ENCODE results near the gene PRKCH.

PRKCH gene

DNA sequence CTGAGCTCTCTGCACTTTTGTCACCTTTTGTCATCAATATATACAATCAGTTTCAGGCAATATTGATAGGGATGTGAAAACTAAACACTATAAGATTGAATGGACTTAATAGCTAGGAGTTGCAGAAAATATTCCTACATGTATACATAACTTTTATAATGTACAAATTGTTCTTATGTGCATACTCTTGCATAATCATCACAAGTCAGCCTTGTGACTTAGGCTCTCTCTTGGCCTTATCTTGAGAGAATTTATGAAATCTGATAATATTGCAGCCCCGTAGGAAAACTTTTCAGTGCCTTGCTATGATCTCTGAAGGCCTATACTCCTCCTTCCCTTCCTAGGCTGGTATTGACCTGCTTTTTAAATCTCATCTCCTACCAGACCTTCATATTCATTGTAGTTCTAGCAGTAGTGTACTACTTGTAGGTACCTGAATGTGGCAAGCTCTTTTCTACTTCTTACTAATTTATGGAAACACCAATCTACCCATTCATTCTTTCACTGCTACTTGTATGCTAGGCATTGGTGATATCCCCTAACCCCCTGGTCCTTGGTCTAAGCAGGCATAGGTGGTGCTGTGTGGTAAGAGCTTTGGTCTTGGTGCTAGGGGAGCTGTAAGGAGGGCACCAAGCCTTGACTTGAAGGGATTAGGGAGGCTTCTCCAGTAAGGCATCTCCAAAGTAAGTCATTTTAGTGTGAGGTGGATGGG is 100.0 kb downstream of the PRKCH start:
- FAIRE-seq (no peak), DNase-seq (ENCODE audit: insufficient read length, low spot score) (no peak)
- TF ChIP-seq POLR2A (IDR thresholded peaks at IDR 0.05; ENCODE audit: low read depth, low read length) = no peak

DNA sequence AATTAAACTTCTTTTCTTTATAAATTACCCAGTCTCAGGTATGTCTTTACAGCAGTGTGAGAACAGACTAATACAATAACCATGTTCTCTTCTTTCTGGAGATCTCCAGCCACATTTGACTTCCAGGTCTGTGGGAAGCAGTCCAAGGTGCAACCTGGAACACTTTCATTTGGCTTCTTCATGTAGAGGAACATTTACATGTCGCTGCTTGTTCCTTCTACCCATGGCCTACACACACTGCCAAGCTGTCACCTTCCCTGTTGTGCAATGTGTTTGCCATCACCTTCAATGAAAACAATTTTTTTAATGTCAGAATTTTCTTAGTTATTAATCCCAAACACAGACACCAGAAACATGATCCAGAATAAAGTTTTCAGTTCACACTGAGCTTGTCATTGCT is 104.7 kb downstream of the PRKCH start:
- peak; percentile 33 for FAIRE-seq
- TF ChIP-seq TAF1 (IDR thresholded peaks at IDR 0.05; ENCODE audit: low read depth, low read length) = no peak
- no peak for TF ChIP-seq POU2F2 (IDR thresholded peaks at IDR 0.05; ENCODE audit: low read depth, low read length)
- no peak for TF ChIP-seq POLR2A (IDR thresholded peaks at IDR 0.05; ENCODE audit: low read depth, low read length)
- no peak for TF ChIP-seq POLR2AphosphoS5 (IDR thresholded peaks at IDR 0.05; ENCODE audit: low read depth, low read length)
- TF ChIP-seq SPI1 (IDR thresholded peaks at IDR 0.05; ENCODE audit: low read depth, low read length) = no peak
- TF ChIP-seq PAX5 (IDR thresholded peaks at IDR 0.05; ENCODE audit: insufficient read depth, low read length, severe bottlenecking) = no peak
- DNase-seq (ENCODE audit: insufficient read length, low spot score) = no peak

- DNase-seq (ENCODE audit: insufficient read length, low spot score) (no peak), FAIRE-seq (no peak)
- TF ChIP-seq PAX5 (IDR thresholded peaks at IDR 0.05; ENCODE audit: insufficient read depth, low read length, severe bottlenecking) (no peak), POU2F2 (IDR thresholded peaks at IDR 0.05; ENCODE audit: low read depth, low read length) (no peak), SPI1 (IDR thresholded peaks at IDR 0.05; ENCODE audit: low read depth, low read length) (no peak), POLR2AphosphoS5 (IDR thresholded peaks at IDR 0.05; ENCODE audit: low read depth, low read length) (no peak), POLR2A (IDR thresholded peaks at IDR 0.05; ENCODE audit: low read depth, low read length) (no peak), TAF1 (IDR thresholded peaks at IDR 0.05; ENCODE audit: low read depth, low read length) (no peak)
Measured at GRCh38 chr14:61428261-61428660, 106.9 kb downstream of the PRKCH start.

DNA sequence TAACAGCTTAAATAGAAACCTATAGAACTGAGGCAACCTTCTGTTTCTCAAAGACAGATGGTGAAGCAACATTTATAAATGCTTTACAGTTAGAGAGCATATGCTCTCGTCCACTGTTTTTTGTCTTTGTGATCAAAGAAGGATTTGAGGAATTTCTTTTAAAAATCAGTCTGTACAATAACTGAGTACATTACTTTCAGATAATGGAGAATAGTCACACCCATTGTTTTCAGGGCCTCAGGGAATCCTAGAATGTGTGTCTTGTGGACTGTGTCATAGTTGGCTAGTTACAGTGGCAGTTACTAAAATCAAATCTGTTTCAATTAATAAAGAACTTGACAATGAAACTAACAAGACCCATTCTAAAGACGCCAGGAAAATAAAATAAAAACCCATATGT is 107.9 kb downstream of the PRKCH start:
- FAIRE-seq = no peak
- TF ChIP-seq POLR2AphosphoS5 (IDR thresholded peaks at IDR 0.05; ENCODE audit: low read depth, low read length) (no peak), PAX5 (IDR thresholded peaks at IDR 0.05; ENCODE audit: insufficient read depth, low read length, severe bottlenecking) (no peak), POU2F2 (IDR thresholded peaks at IDR 0.05; ENCODE audit: low read depth, low read length) (no peak), POLR2A (IDR thresholded peaks at IDR 0.05; ENCODE audit: low read depth, low read length) (no peak), SPI1 (IDR thresholded peaks at IDR 0.05; ENCODE audit: low read depth, low read length) (no peak), TAF1 (IDR thresholded peaks at IDR 0.05; ENCODE audit: low read depth, low read length) (no peak)
- no peak for DNase-seq (ENCODE audit: insufficient read length, low spot score)

DNA sequence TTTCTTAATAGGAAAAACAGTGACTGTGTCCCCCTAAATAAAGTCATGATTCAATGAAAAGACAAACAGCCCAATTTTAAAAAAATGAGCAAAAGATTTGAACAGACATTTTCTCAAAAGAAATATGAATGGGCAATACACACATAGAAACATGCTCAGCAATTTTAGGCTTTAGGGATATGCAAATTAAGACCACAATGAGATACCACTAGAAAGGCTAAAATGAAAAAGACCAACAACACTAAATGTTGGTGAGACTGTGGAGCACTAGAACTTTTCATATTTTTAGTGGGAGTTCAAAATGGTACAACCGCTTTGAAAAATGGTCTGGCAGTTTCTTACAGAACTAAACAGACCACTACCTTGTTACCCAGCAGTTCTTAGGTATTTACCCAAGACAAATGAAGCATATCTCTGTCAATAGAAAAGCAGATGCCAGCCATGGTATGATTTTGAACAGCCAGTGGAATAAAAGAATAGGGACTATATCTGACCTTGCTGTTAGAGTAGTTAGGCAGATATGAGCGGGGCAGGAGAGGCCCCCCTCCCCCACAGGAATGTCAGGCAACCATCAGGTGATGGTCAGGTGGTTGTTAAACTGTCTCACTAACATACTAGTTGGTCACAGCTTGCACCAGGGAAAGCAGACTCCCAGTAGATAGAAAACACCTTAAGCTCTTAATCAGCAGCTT is 108.8 kb downstream of the PRKCH start:
- FAIRE-seq = no peak
- TF ChIP-seq POU2F2 (IDR thresholded peaks at IDR 0.05; ENCODE audit: low read depth, low read length) (no peak), PAX5 (IDR thresholded peaks at IDR 0.05; ENCODE audit: insufficient read depth, low read length, severe bottlenecking) (no peak), SPI1 (IDR thresholded peaks at IDR 0.05; ENCODE audit: low read depth, low read length) (no peak), TAF1 (IDR thresholded peaks at IDR 0.05; ENCODE audit: low read depth, low read length) (no peak), POLR2A (IDR thresholded peaks at IDR 0.05; ENCODE audit: low read depth, low read length) (no peak), POLR2AphosphoS5 (IDR thresholded peaks at IDR 0.05; ENCODE audit: low read depth, low read length) (no peak)
- no peak for DNase-seq (ENCODE audit: insufficient read length, low spot score)

DNA sequence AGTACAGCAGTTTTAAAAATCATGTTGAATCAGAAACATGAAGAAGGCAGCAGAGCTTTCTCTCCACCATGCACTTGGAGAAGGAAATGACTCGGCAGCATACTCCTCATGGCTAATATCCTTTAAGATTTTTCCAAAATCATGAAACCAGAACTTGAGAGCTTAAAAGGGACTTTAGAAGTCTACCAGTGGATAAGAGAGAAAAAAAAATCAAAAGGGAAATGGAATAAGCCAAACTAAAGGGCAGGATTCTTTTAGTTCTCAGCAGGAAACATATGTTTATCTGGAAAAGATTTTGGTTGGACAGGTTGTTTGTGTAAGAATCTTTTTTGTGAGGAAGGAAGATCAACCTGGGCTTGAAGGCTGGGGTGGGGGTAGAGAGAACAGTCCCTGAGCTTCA is 111.8 kb downstream of the PRKCH start:
- FAIRE-seq (no peak), DNase-seq (ENCODE audit: insufficient read length, low spot score) (no peak)
- no peak for TF ChIP-seq POLR2A (IDR thresholded peaks at IDR 0.05; ENCODE audit: low read depth, low read length)
- TF ChIP-seq SPI1 (IDR thresholded peaks at IDR 0.05; ENCODE audit: low read depth, low read length) = no peak
- TF ChIP-seq POU2F2 (IDR thresholded peaks at IDR 0.05; ENCODE audit: low read depth, low read length) = no peak
- no peak for TF ChIP-seq POLR2AphosphoS5 (IDR thresholded peaks at IDR 0.05; ENCODE audit: low read depth, low read length)
- no peak for TF ChIP-seq PAX5 (IDR thresholded peaks at IDR 0.05; ENCODE audit: insufficient read depth, low read length, severe bottlenecking)
- no peak for TF ChIP-seq TAF1 (IDR thresholded peaks at IDR 0.05; ENCODE audit: low read depth, low read length)

GRCh38 chr14:61433828-61434227 is 112.4 kb downstream of the PRKCH start:
- DNase-seq (ENCODE audit: insufficient read length, low spot score) = no peak
- FAIRE-seq = no peak
- no peak for TF ChIP-seq TAF1 (IDR thresholded peaks at IDR 0.05; ENCODE audit: low read depth, low read length)
- no peak for TF ChIP-seq POLR2A (IDR thresholded peaks at IDR 0.05; ENCODE audit: low read depth, low read length)
- TF ChIP-seq POLR2AphosphoS5 (IDR thresholded peaks at IDR 0.05; ENCODE audit: low read depth, low read length) = no peak
- no peak for TF ChIP-seq PAX5 (IDR thresholded peaks at IDR 0.05; ENCODE audit: insufficient read depth, low read length, severe bottlenecking)

- FAIRE-seq = no peak
Measured at GRCh38 chr14:61434311-61434710, 112.9 kb downstream of the PRKCH start.

GRCh38 chr14:61435563-61436337 is 114.4 kb downstream of the PRKCH start:
- DNase-seq (ENCODE audit: insufficient read length, low spot score) (no peak), FAIRE-seq (no peak)
- TF ChIP-seq POLR2A (IDR thresholded peaks at IDR 0.05; ENCODE audit: low read depth, low read length) (no peak), TAF1 (IDR thresholded peaks at IDR 0.05; ENCODE audit: low read depth, low read length) (no peak), SPI1 (IDR thresholded peaks at IDR 0.05; ENCODE audit: low read depth, low read length) (no peak), POU2F2 (IDR thresholded peaks at IDR 0.05; ENCODE audit: low read depth, low read length) (no peak), PAX5 (IDR thresholded peaks at IDR 0.05; ENCODE audit: insufficient read depth, low read length, severe bottlenecking) (no peak), POLR2AphosphoS5 (IDR thresholded peaks at IDR 0.05; ENCODE audit: low read depth, low read length) (no peak)

More at GRCh38 chr14:61434311-61434710, 112.9 kb downstream of the PRKCH start:
- no peak for DNase-seq (ENCODE audit: insufficient read length, low spot score)
- no peak for TF ChIP-seq PAX5 (IDR thresholded peaks at IDR 0.05; ENCODE audit: insufficient read depth, low read length, severe bottlenecking)
- no peak for TF ChIP-seq SPI1 (IDR thresholded peaks at IDR 0.05; ENCODE audit: low read depth, low read length)
- TF ChIP-seq TAF1 (IDR thresholded peaks at IDR 0.05; ENCODE audit: low read depth, low read length) = no peak
- no peak for TF ChIP-seq POLR2A (IDR thresholded peaks at IDR 0.05; ENCODE audit: low read depth, low read length)
- no peak for TF ChIP-seq POLR2AphosphoS5 (IDR thresholded peaks at IDR 0.05; ENCODE audit: low read depth, low read length)
- no peak for TF ChIP-seq POU2F2 (IDR thresholded peaks at IDR 0.05; ENCODE audit: low read depth, low read length)
